MM.1S (cell line): ENCODE results near the gene GPANK1.
"Not testable (repeated sequence)": the region's sequence is repeated elsewhere in the genome, so short reads cannot be mapped to it uniquely, and the experiment has no call there.

Source experiments
- DNase-seq: peaks from one replicate; pipeline ENCODE4 v3.0.0-alpha.2; 2015
- H2AFZ ChIP-seq: fragments of 300-600 bp; sonication (generic); 2 replicates; pipeline ENCODE4 v1.6.0; 2016; ENCODE audit warnings: antibody characterized with exemption, low read length
- H3F3A ChIP-seq: fragments of 300-600 bp; sonication (generic); 2 replicates; pipeline ENCODE4 v1.6.1; 2016; ENCODE audit warnings: mild to moderate bottlenecking, antibody characterized with exemption, low read length, moderate library complexity, mixed read lengths; ENCODE audit not compliant: insufficient read depth
- H3K27ac ChIP-seq: fragments of 300-600 bp; sonication (generic); 2 replicates; pipeline ENCODE4 v1.5.1; 2016; ENCODE audit warnings: mild to moderate bottlenecking, low read length
- H3K27me3 ChIP-seq: fragments of 300-600 bp; sonication (generic); replicated peaks from 2 replicates; pipeline ENCODE4 v1.6.0; 2016; ENCODE audit warnings: low read length; ENCODE audit not compliant: insufficient read depth
- H3K36me3 ChIP-seq: fragments of 300-600 bp; sonication (generic); replicated peaks from 2 replicates; pipeline ENCODE4 v1.6.1; 2016; ENCODE audit warnings: mild to moderate bottlenecking, low read length, mixed read lengths; ENCODE audit not compliant: insufficient read depth
- H3K4me1 ChIP-seq: fragments of 300-600 bp; sonication (generic); 2 replicates; pipeline ENCODE4 v1.6.1; 2016; ENCODE audit warnings: low read length, mixed read lengths
- H3K4me2 ChIP-seq: fragments of 300-600 bp; sonication (generic); 2 replicates; pipeline ENCODE4 v1.6.0; 2016; ENCODE audit warnings: low read depth, low read length
- H3K4me3 ChIP-seq: fragments of 300-600 bp; sonication (generic); 2 replicates; pipeline ENCODE4 v1.5.1; 2016; ENCODE audit warnings: low read length, mixed read lengths
- H3K79me2 ChIP-seq: fragments of 300-600 bp; sonication (generic); 2 replicates; pipeline ENCODE4 v1.6.1; 2016; ENCODE audit warnings: mixed run types, low read length, mixed read lengths
- H3K9ac ChIP-seq: fragments of 300-600 bp; sonication (generic); 2 replicates; pipeline ENCODE4 v1.6.1; 2016; ENCODE audit warnings: low read length, mixed read lengths
- H3K9me2 ChIP-seq: fragments of 300-600 bp; sonication (generic); replicated peaks from 2 replicates; pipeline ENCODE4 v1.6.1; 2016; ENCODE audit warnings: mild to moderate bottlenecking, low read length, mixed read lengths; ENCODE audit not compliant: insufficient read depth
- H3K9me3 ChIP-seq: fragments of 300-600 bp; sonication (generic); replicated peaks from 2 replicates; pipeline ENCODE4 v1.6.1; 2016; ENCODE audit warnings: mild to moderate bottlenecking, low read length, mixed read lengths; ENCODE audit not compliant: insufficient read depth
- H4K20me1 ChIP-seq: fragments of 300-600 bp; sonication (generic); 2 replicates; pipeline ENCODE4 v1.6.1; 2016; ENCODE audit warnings: mild to moderate bottlenecking, low read length, moderate library complexity, mixed read lengths; ENCODE audit not compliant: insufficient read depth
- EZH2 ChIP-seq: fragments of 300-600 bp; sonication (generic); optimal IDR thresholded peaks from 2 replicates; pipeline ENCODE3; 2017; ENCODE audit warnings: low read depth, mild to moderate bottlenecking, antibody characterized with exemption, low read length, mixed read lengths
- EZH2phosphoT487 ChIP-seq: fragments of 300-600 bp; sonication (generic); IDR thresholded peaks from 2 replicates; pipeline ENCODE4 v1.6.1; 2018; ENCODE audit warnings: antibody characterized with exemption, low read length
- TF ChIP-seq, protein P1 (sequence below): fragments of 300-600 bp; sonication (generic); IDR thresholded peaks from 2 replicates; pipeline ENCODE4 v1.5.1; 2016; ENCODE audit warnings: antibody characterized with exemption, low read length, mixed read lengths

GPANK1 gene

DNA sequence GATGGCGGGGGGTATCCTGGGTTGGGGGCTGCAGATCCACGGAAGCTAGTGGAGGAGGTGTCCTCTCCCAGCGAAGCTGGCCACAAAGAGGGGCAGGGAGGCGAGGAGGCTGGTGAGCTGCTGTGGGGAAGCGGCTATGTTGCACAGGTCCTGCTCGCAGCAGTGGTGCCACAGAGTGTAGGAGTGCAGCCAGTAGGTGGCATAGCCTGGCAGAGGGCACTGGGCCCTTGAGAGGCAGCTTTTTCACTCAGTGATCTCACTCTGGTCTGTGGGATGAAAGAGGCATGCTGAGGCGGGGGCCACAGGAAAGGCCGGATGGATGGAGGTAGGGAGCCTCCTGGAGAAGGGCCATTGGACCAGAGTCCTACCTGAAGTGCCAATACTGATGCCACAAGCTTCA lies 47.5 kb upstream of the GPANK1 start:
- Histone ChIP-seq H3K4me2 (no peak overlapping the region), H3K9ac (no peak overlapping the region), H3K27ac (no peak overlapping the region), H3K27me3 (no peaks in the 10 kb centered on the region), H2AFZ (no peak overlapping the region), H3K4me1 (0 out of 2 replicates have a peak, but pooled peaks cover 5% of the 10 kb centered on the region), H3K36me3 (no peaks in the 10 kb centered on the region), H4K20me1 (no peaks in the 10 kb centered on the region), H3K9me3 (no peaks in the 10 kb centered on the region), H3F3A (no peaks in the 10 kb centered on the region), H3K9me2 (no peaks in the 10 kb centered on the region), H3K79me2 (no peaks in the 10 kb centered on the region), H3K4me3 (no peak overlapping the region)
- DNase-seq, result no peak
- TF ChIP-seq EZH2 (no peak), EZH2phosphoT487 (no peak)
- TF ChIP-seq, protein P1, sequence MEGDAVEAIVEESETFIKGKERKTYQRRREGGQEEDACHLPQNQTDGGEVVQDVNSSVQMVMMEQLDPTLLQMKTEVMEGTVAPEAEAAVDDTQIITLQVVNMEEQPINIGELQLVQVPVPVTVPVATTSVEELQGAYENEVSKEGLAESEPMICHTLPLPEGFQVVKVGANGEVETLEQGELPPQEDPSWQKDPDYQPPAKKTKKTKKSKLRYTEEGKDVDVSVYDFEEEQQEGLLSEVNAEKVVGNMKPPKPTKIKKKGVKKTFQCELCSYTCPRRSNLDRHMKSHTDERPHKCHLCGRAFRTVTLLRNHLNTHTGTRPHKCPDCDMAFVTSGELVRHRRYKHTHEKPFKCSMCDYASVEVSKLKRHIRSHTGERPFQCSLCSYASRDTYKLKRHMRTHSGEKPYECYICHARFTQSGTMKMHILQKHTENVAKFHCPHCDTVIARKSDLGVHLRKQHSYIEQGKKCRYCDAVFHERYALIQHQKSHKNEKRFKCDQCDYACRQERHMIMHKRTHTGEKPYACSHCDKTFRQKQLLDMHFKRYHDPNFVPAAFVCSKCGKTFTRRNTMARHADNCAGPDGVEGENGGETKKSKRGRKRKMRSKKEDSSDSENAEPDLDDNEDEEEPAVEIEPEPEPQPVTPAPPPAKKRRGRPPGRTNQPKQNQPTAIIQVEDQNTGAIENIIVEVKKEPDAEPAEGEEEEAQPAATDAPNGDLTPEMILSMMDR, result peak; percentile 35

DNA sequence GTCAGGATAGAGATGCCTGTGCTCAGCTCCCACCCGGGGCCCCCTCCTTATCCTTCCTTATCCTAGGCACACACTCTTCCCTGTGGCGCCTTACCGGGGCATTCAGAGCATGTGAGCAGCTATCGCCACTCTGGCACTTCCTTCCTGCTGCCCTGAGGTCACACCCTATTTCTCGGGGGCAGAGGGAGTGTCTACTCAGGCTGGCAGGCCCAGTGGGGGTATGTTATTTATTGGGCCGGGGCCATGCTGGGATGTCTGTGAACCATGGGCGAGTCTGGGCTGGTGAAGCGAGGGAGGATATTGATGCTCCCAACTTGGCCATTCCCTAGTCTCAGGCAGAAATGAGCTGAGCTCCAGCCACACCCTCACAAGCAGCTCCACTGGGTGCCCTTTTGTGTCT lies 46.4 kb upstream of the GPANK1 start:
- DNase-seq, result no peak
- H2AFZ ChIP-seq, result no peak overlapping the region
- H3K27ac ChIP-seq, result no peak overlapping the region

GRCh38 chr6:31710523-31711219 lies 45.9 kb upstream of the GPANK1 start:
- Histone ChIP-seq H3K4me1 (0 out of 2 replicates have a peak, but pooled peaks cover 5% of the 10 kb centered on the region), H3K9me2 (no peaks in the 10 kb centered on the region), H3K79me2 (no peaks in the 10 kb centered on the region), H3F3A (no peaks in the 10 kb centered on the region), H4K20me1 (no peaks in the 10 kb centered on the region), H3K27me3 (no peaks in the 10 kb centered on the region; the same call in 1 of the 2 replicates), H3K4me3 (no peak overlapping the region), H3K9me3 (no peaks in the 10 kb centered on the region), H3K36me3 (no peaks in the 10 kb centered on the region), H3K4me2 (no peak overlapping the region), H3K27ac (no peak overlapping the region), H2AFZ (no peak overlapping the region), H3K9ac (no peak overlapping the region)
- no peak for DNase-seq
- TF ChIP-seq EZH2, result no peak
- TF ChIP-seq EZH2phosphoT487, result no peak
- TF ChIP-seq, protein P1, result no peak

More for the DNA sequence above, 46.4 kb upstream of the GPANK1 start:
- Histone ChIP-seq H3K4me1 (0 out of 2 replicates have a peak, but pooled peaks cover 5% of the 10 kb centered on the region), H3K27me3 (no peaks in the 10 kb centered on the region), H3F3A (no peaks in the 10 kb centered on the region), H3K9ac (no peak overlapping the region), H3K9me3 (no peaks in the 10 kb centered on the region), H3K4me3 (no peak overlapping the region), H3K9me2 (no peaks in the 10 kb centered on the region), H3K36me3 (no peaks in the 10 kb centered on the region), H3K4me2 (no peak overlapping the region), H3K79me2 (no peaks in the 10 kb centered on the region), H4K20me1 (no peaks in the 10 kb centered on the region)
- no peak for TF ChIP-seq EZH2
- TF ChIP-seq EZH2phosphoT487, result no peak
- TF ChIP-seq, protein P1, result no peak

GRCh38 chr6:31709157-31709556 lies 44.4 kb upstream of the GPANK1 start:
- H2AFZ ChIP-seq, H3F3A ChIP-seq, DNase-seq, H3K27me3 ChIP-seq, H3K9me2 ChIP-seq, H3K4me2 ChIP-seq, H3K27ac ChIP-seq, H3K9ac ChIP-seq, H4K20me1 ChIP-seq, H3K36me3 ChIP-seq, H3K4me1 ChIP-seq, H3K79me2 ChIP-seq, H3K4me3 ChIP-seq, H3K9me3 ChIP-seq: not testable (repeated sequence)
